Pancreas (tissue), 10 donors: ENCODE data around the gene MEIOC. TPM values are rescaled to one million over a fixed set of nuclear protein-coding genes. Genes with fewer than 3 reads are reported as not detected.
"Not testable (repeated sequence)": the region's sequence is repeated elsewhere in the genome, so short reads cannot be mapped to it uniquely, and the experiment has no call there.

Experiments used
- ATAC-seq, 4 donors: fragments of 200-7000 bp; cut with Tn5 transposase; one replicate each; pipeline versions ENCODE4 v1.8.0 to v1.9.1; 2020; ENCODE audit warnings: mild to moderate bottlenecking in 4 of 4, moderate library complexity in 4 of 4
- DNase-seq, 6 donors: peaks; one replicate each; pipeline ENCODE4 v3.0.0-alpha.2; 2020
- FAIRE-seq: peaks from 2 replicates; lab custom pipeline; 2012; peaks lifted over from hg19 to GRCh38; lab: Jason Lieb, UNC
- H3K27ac ChIP-seq, 4 donors: fragments of 200-600 bp; sonication (generic); 1 replicate in 3 of 4; 2 replicates in 1 of 4; pipeline versions ENCODE4 v1.5.0 to v1.8.0; 2020
- H3K27me3 ChIP-seq, 4 donors: fragments of 200-600 bp; one replicate each; pipeline ENCODE4 v1.8.0; 2021
- H3K36me3 ChIP-seq, 3 donors: fragments of 200-600 bp; sonication (generic) in 1 of 3; one replicate each; pipeline versions ENCODE4 v1.5.0 to v1.8.0; 2020 to 2021
- H3K4me1 ChIP-seq, 3 donors: fragments of 200-600 bp; one replicate each; pipeline ENCODE4 v1.8.0; 2021
- H3K4me3 ChIP-seq, 4 donors: fragments of 200-600 bp; sonication (generic) in 2 of 4; one replicate each; pipeline versions ENCODE4 v1.5.0 to v1.8.0; 2020 to 2021
- H3K9me3 ChIP-seq, 4 donors: fragments of 200-600 bp; one replicate each; pipeline ENCODE4 v1.8.0; 2021
- WGBS, 2 donors: extraction: QIAGEN DNeasy Blood & Tissue Kit; methylation state at CpG; one replicate each; pipeline ENCODE4 v1.1.7; 2013; 5-methylcytosine and 5-hydroxymethylcytosine counted together
- intact Hi-C, 3 donors: fragments of 100-400 bp; cut with DNase I; formaldehyde crosslinking; loops; one replicate each; pipeline versions ENCODE4 v1.11.1 to v1.14.2; 2022
- polyA plus RNA-seq, 2 donors: library from polyadenylated mRNA; stranded (reverse); fragments of 200-250 nt; gene quantifications; one replicate each; pipeline ENCODE4 v1.2.3, GENCODE V29; 2013
- total RNA-seq, 6 donors: library from RNA; stranded (reverse); fragmentation: NEBNext Ultra II Directional in 4 of 6; extraction: Animal tissue kit (Norgen Biotek cat#: 25700) in 4 of 6; gene quantifications; one replicate each; pipeline versions ENCODE4 v1.2.1 to v1.2.4, GENCODE V29; 2021 to 2023
- TF ChIP-seq, protein P1 (sequence below), 4 donors: fragments of 200-600 bp; sonication (generic) in 3 of 4; IDR thresholded peaks; one replicate each; pipeline versions ENCODE4 v1.5.0 to v1.8.0; 2021; ENCODE audit warnings: antibody characterized with exemption in 4 of 4
- donor health status: healthy with polysubstance abuse.
- donor health status: DM: no; HTN: no; CAD: no; lungs with moderate emphysema.
- donor health status: DM: no; HTN: no; CAD: no.
- donor health status: control.
- donor health status: control.
- donor health status: Bipolar disorder and iron deficiency.
- donor health status: DM: yes; HTN: yes; CAD: no.
- donor health status: DM: no; HTN: no; CAD: no.
- donor health status: DM: no; HTN: no; CAD: no.
- donor health status: DM: yes; HTN: yes; CAD: no.

The MEIOC gene
- total and polyA plus RNA-seq, 8 donors = not detected

- no peak overlapping the region for H3K27ac ChIP-seq
- H3K9me3 ChIP-seq = no peaks in the 10 kb centered on the region
- H3K36me3 ChIP-seq = peaks cover 0 to 10% (median 0%) of the 10 kb centered on the region in 3 donors
- no peak for FAIRE-seq
- H3K4me3 ChIP-seq = no peak overlapping the region
- TF ChIP-seq, protein P1, sequence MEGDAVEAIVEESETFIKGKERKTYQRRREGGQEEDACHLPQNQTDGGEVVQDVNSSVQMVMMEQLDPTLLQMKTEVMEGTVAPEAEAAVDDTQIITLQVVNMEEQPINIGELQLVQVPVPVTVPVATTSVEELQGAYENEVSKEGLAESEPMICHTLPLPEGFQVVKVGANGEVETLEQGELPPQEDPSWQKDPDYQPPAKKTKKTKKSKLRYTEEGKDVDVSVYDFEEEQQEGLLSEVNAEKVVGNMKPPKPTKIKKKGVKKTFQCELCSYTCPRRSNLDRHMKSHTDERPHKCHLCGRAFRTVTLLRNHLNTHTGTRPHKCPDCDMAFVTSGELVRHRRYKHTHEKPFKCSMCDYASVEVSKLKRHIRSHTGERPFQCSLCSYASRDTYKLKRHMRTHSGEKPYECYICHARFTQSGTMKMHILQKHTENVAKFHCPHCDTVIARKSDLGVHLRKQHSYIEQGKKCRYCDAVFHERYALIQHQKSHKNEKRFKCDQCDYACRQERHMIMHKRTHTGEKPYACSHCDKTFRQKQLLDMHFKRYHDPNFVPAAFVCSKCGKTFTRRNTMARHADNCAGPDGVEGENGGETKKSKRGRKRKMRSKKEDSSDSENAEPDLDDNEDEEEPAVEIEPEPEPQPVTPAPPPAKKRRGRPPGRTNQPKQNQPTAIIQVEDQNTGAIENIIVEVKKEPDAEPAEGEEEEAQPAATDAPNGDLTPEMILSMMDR (IDR thresholded peaks at IDR 0.05) = no peak
- H3K4me1 ChIP-seq = peaks cover 0 to 8% (median 0%) of the 10 kb centered on the region in 3 donors
- ATAC-seq = no peak
- H3K27me3 ChIP-seq = no peaks in the 10 kb centered on the region
- no peak for DNase-seq
- intact Hi-C loops = no loop called here
- WGBS, 2 donors = 85 to 92% methylated on average over 1 of the region's 1 CpG
Observed at GRCh38 chr17:44687756-44688155, 31.5 kb downstream of the MEIOC start.

DNA sequence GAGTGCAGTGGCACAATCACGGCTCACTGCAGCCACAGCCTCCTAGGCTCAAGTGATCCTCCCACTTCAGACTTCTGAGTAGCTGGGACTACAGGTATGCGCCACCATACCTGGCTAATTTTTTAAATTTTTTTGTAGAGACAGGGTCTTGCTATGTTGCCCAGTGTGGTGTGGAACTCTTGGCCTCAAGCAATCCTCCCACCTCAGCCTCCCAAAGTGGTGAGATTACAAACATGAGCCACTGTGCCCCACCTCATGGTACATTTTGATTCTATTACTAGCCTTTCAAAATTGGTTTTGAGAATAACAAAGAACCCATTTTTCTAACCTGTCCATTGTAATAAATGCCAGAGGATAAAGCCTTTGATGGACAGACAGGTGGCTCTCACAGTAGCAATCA lies 31.9 kb downstream of the MEIOC start:
- intact Hi-C loops = no loop called here
- no peaks in the 10 kb centered on the region for H3K9me3 ChIP-seq
- TF ChIP-seq, protein P1 (IDR thresholded peaks at IDR 0.05) = no peak
- peak overlapping the region in 1 of 4 donors; percentile 65 for H3K4me3 ChIP-seq
- ATAC-seq = no peak
- FAIRE-seq = no peak
- peaks cover 0 to 10% (median 0%) of the 10 kb centered on the region in 3 donors for H3K36me3 ChIP-seq
- no peaks in the 10 kb centered on the region for H3K27me3 ChIP-seq
- DNase-seq = no peak
- peaks cover 0 to 8% (median 0%) of the 10 kb centered on the region in 3 donors for H3K4me1 ChIP-seq
- H3K27ac ChIP-seq = no peak overlapping the region
- WGBS, 2 donors = 94% methylated on average over 2 of the region's 2 CpGs

DNA sequence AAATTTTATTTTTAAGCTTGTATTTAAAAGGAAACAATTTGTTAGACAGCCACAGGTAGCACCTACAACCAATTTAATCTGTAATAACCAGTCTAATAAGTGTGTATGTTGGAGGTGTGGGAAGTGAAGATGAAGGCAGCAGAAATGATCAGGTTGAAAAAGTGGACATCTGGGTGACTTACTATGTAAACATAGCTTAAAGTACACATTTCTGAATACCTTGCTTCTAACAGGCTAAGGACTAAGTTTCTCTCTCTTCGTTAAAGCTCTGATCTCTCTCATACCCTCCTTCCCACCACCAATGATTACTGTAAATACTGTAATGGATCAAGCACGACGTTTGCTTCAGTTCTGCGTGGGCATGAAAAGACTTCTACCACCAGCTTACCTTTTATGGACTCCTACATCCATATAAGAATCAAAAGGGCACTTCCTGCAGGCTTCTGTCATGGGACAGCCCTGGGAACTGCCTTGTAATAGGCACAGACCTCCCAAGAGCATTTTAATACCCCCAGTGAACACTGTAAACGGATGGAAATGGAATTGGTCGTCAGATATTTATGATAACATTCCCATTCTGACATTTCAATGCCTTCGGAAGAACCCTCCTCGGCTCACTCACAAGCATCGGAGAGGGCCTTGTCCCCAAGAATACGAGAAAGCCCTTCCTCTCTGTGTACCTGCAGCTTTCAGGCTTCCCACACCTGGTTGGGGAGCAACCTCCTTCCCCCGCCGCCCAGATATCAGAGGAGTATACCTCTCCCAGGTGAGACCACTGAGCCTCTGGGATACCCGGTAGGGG lies 32.6 kb downstream of the MEIOC start:
- ATAC-seq = peak in 3 of 4 donors; percentile 20 to 47 (median 33)
- intact Hi-C loops = no loop called here
- H3K4me3 ChIP-seq = peak overlapping the region; percentile 42 to 92 (median 66)
- DNase-seq = peak in 1 of 6 donors; percentile 8
- peak overlapping the region; percentile 22 to 69 (median 48) for H3K27ac ChIP-seq
- peaks cover 0 to 5% (median 0%) of the 10 kb centered on the region in 3 donors for H3K36me3 ChIP-seq
- WGBS, 2 donors = 1 to 2% methylated on average over 13 of the region's 13 CpGs
- no peak for FAIRE-seq
- H3K4me1 ChIP-seq = peaks cover 0 to 8% (median 0%) of the 10 kb centered on the region in 3 donors
- TF ChIP-seq, protein P1 (IDR thresholded peaks at IDR 0.05) = no peak
- H3K9me3 ChIP-seq = no peaks in the 10 kb centered on the region
- H3K27me3 ChIP-seq = no peaks in the 10 kb centered on the region

DNA sequence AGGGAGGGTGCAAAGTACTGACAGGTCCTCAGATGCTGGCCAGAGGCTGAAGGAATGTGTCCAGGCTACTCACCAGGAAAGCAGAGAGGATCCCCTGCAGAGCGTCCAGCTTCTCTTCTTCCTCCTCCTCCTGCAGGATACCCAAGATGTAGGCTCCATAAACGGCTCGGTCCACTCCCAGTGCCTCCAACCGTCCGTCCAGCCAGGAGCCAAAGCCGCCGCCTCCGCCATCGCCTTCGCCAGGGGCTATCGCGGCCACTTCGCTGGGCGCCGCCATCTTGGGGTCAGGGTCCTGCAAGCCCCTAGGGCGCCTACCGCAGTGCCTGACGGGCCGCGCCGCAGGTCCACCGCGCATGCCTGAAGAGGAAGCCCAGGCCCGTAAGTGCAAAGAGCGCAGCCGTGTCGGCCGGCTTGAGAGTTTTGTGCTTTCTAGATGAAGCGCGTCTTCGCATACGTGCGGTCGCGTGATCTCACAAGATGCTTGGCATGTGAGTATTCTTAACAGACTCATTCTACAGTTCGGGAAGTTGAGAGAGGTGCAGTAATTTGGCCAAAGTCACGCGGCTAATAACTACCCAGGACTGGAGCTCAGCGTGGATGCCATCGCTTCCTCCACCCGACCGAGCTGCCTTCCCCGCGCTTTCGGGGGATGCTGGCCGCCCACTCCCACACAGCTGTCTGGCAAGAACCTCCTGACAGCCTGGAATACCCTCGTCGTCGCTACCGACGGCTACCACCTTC lies 33.4 kb downstream of the MEIOC start, which contains the start of gene CCDC43:
CCDC43 (minus strand) TSS at position 300 of the 741 bp plus-strand sequence; CDS start at position 277, 23 bp downstream.
- peak; percentile 85 to 96 (median 86) for DNase-seq
- intact Hi-C loops = no loop called here
- ATAC-seq = peak; percentile 99 to 100 (median 100)
- Histone ChIP-seq H3K4me3 (peak within 1 kb of the TSS; percentile 42 to 92 (median 66)), H3K27me3 (no peaks in the 10 kb centered on the region), H3K27ac (peak within 1 kb of the TSS; percentile 22 to 69 (median 48)), H3K4me1 (peaks cover 0 to 8% (median 0%) of the 10 kb centered on the region in 3 donors), H3K9me3 (no peaks in the 10 kb centered on the region), H3K36me3 (no peaks in the 10 kb centered on the region)
- 0% methylated on average over 46 to 51 of the region's 51 CpGs for WGBS, 2 donors
- TF ChIP-seq, protein P1 (IDR thresholded peaks at IDR 0.05) = no peak
- FAIRE-seq = no peak

DNA sequence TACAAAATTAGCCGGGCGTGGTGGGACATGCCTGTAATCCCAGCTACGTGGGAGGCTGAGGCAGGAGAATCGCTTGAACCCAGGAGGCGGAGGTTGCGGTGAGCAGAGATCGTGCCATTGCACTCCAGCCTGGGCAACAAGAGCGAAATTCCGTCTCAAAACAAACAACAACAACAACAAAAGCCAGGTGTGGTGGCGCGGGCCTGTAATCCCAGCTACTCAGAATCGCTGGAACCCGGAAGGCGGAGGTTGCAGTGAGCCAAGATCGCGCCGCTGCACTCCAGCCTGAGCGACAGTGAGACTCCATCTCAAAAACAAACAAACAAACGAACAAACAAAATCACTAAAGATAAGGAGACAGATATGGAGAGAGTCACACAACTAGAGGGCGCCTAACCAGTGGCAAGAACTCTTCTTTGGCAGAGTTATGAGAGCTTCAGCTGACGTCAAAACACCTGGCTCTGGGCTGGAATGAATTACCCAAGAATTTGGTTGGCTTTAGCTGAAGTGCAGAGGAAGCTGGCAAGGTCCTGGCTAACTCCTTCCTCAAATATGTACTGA lies 34.6 kb downstream of the MEIOC start:
- intact Hi-C loops, ATAC-seq: not testable (repeated sequence)

More for the DNA sequence above, 34.6 kb downstream of the MEIOC start:
- not testable (repeated sequence) for H3K4me1 ChIP-seq, H3K9me3 ChIP-seq, H3K4me3 ChIP-seq, H3K27ac ChIP-seq, H3K27me3 ChIP-seq, H3K36me3 ChIP-seq, FAIRE-seq
- whole genome bisulfite sequencing, 2 donors = 78 to 80% methylated on average over 21 of the region's 21 CpGs
- DNase-seq = peak in 1 of 6 donors; percentile 35
